Measurements from ENCODE around the gene APH1B.

- TF ChIP-seq CTCF (IDR thresholded peaks at IDR 0.05) (no peak), POLR2A (IDR thresholded peaks at IDR 0.05) (no peak)
These were observed 69.9 kb downstream of the APH1B start for GRCh38 chr15:63347074-63347857.
